DMS79 treated with DMSO at 0.1 percent for 48 hours (cell line): ENCODE measurements around the gene DCAF12.
A peak's percentile ranks its signal among the peaks of the same experiment; 100 is the strongest.
"Not testable (repeated sequence)": the region's sequence is repeated elsewhere in the genome, so short reads cannot be mapped to it uniquely, and the experiment has no call there.

Experiments
- DNase-seq: peaks from one replicate; lab custom pipeline; 2025; lab: John Stamatoyannopoulos, UW

DCAF12 gene

GRCh38 chr9:34126207-34127034, at the start of gene DCAF12:
Gene DCAF12, minus strand, starts transcription at chr9:34126698. Its CDS starts 267 bp downstream, at chr9:34126431.
- DNase-seq, result peak; percentile 93

DNA sequence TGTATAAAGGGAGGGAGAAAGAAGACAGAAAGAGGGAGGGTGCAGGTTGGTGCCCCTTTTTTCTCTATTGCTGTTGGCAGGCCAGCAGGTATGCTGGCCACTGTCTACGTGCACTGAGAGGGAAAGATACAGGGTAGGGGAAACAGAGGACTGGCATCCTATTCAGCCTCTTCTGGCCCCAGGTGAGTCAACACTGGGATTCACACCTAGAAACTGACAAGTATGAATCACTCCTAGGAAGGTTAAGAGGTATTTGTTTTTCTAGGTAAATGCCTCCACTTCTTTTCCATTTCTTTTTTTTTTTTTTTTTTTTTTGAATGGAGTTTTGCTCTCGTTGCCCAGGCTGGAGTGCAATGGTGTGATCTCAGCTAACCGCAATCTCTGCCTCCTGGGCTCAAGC, 49.6 kb upstream of the DCAF12 start:
- DNase-seq, result no peak

DNA sequence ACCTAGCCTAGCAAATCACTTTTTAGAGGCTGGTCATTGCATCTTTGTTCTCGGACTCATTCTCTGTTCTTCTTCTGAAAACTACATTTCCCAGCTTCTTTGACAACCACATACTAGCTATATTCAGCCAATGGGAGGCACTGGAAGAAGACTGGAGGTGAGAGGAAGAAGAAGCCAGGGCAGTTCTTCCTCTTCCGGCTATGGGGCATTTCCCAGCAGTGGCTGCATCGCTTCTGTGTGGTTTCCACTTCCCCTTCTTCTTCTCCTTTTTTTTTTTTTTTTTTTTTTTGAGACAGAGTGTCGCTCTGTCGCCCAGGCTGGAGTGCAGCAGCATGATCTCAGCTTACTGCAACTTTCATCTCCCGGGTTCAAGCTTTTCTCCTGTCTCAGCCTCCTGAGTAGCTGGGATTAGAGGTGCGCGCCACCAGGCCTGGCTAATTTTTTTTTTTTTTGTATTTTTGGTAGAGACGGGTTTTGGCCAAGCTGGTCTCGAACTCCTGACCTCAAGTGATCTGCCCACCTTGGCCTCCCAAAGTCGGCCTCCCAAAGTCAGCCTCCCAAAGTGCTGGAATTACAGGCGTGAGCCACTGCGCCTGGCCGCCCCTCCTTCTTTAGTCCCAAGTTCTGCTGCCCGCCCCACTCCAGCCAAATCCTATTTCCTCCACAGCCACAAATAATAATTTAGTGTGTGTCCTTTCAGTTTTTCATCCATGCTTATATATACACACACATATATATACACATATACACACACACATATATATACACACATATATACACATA, 45.4 kb upstream of the DCAF12 start:
- no peak for DNase-seq

- no peak for DNase-seq
Observed at GRCh38 chr9:34170237-34170991, 43.9 kb upstream of the DCAF12 start.

DNA sequence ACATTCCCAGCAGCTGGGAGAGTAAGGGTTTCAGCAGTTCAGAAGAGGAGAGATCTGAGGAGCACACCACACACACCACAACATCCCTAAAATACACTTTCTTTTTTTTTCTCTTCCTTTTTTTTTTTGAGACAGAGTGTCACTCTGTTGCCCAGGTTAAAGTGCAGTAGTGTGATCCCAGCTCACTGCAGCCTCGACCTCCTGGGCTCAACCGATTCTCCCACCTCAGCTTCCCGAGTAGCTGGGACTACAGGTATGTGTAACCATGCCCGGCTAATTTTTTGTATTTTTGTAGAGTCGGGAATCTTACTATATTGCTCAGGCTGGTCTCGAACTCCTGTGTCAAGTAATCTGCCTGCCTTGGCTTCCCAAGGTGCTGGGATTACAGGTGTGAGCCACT, 42.6 kb upstream of the DCAF12 start:
- no peak for DNase-seq

DNA sequence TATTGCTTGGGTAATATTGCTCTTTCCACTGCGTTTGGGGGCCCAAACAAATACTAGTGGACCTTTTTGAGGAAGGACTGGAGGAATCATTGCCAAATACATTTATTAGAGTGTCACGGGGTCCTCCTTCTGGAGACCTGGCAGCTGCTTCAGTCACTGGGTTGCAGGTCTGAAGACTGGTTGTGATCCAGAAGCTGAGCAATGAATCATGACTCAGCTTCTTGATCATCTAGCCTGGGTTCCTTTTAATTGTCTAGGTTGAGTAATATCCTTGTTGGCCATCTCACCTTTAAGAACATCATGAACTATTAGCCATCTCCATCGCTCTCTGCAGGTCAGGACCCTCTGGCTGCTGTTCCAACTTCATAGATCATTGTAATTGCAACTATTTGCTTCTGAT, 36.9 kb upstream of the DCAF12 start:
- no peak for DNase-seq

- peak; percentile 97 for DNase-seq
Observed at GRCh38 chr9:34158362-34158869, 31.9 kb upstream of the DCAF12 start.

- DNase-seq, result no peak
Observed at GRCh38 chr9:34157898-34158297, 31.4 kb upstream of the DCAF12 start.

DNA sequence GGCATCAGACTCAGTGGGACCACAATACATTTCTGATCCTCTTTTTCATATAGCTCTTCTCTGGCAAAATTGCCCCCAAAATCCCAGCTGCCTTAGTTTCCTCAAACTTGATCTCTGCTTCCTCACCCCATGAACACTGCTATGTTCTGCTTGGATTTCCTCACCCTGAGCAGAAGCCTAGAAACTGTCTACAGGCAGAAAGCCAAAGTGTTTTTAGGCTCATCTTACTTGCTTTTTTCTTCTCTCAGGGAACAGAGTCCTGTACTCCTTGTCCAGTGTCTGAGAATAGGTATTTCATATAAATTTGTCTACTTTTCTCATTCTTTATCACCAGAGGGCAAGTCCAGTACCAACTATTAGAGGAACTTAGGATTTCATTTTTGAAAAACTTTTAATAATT, 30.8 kb upstream of the DCAF12 start:
- no peak for DNase-seq

GRCh38 chr9:34154057-34154456, 27.6 kb upstream of the DCAF12 start:
- peak; percentile 21 for DNase-seq

GRCh38 chr9:34151398-34151797, 24.9 kb upstream of the DCAF12 start:
- DNase-seq, result no peak

- DNase-seq, result no peak
Observed at GRCh38 chr9:34145165-34145564, 18.7 kb upstream of the DCAF12 start.

DNA sequence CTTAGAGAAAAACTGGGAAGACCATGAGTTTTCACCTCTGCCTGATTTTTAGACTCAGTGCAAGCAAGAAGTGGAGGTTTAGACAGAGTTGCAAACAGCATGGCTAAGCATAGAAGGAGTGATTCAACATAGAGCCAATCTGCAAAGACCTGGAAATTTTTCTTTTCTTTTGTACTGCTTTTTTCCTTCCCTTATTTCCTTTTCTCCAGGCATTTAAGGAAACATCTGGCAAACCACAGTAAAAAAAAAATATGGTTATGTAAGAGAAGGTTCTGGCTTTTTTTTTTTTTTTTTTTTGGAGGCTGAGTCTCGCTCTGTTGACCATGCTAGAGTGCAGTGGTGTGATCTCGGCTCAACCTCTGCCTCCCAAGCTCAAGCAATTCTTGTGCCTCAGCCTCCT, 16.6 kb upstream of the DCAF12 start:
- no peak for DNase-seq

DNA sequence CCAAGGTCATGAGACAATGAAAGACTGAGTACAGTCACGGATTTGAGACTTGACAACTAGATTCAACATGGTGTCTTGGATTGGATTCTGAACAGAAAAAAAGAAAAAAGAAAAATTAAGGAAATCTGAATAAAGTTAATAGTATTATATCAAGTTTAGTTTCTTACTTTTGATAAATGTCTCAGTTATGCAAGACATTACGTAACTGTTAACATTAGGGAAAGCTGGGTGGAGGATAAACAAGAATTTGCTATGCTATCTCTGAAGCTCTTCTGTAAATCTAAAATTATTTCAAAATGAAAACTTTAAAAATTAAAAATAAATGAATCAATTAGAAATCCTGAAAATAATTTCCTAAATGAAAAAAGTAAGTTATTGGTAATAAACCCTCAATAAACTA, 14.4 kb upstream of the DCAF12 start:
- DNase-seq, result no peak

GRCh38 chr9:34139477-34140146, 13.1 kb upstream of the DCAF12 start:
- DNase-seq, result peak; percentile 22

GRCh38 chr9:34138644-34139043, 12.1 kb upstream of the DCAF12 start:
- not testable (repeated sequence) for DNase-seq

DNA sequence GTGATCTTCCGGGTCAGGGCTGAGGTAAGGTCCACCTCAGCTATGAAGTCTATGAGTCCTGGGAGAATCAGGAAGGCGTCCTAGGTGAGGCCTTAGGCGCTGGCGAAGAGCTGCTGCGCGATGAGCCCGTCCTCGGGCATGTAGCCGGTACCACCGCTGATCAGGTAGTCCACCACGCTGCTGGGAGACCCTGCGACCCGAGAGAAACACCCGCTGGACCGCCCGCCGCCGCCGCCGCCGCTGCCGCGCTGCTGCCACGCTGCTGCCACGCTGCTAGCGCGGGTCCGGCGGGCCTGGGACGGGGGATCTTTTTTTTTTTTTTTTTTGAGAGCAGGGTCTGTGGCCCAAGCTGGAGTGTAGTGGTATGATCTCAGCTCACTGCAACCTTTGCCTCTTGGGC, 8.0 kb upstream of the DCAF12 start:
- no peak for DNase-seq

DNA sequence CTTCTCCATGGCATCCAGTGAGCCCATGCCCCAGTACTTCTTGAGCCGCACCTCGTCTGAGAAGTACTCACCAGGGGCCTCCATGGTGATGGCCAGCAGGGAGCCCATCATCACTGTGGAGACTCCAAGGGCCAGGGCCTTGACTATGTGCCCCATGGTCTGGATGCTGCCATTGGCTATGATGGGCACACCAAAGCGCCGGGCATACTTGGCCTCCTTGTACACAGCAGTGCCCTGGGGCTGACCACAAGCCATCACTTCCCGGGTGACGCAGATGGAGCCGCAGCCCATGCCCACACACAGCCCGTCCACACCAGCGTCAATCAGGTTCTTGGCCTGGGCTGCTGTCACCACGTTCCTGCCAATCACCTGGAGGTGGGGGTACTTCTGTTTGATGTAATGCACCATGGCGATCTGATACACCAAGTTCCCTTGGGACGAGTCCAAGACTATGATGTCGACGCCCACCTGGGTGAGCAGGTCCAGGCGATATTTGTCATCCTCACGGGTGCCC, 7.0 kb upstream of the DCAF12 start:
- no peak for DNase-seq

DNA sequence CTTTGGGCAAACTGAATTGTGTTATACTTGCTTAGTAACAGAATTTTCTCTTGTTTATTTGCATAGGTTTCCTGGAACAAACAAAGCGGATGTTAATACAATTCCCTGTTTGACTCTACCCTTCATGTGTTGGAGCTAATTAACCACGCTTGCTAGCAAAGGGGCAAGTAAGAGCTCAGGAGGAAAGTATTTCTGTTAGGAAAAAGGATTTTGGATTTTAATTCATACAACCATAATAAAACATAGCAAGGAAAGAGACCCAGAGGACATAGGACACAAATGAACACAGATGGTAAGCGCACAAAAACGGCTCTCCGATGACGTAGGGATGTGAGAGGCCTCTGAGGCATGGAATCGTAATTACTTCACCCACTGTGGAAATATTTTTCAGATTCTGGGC, 5.1 kb upstream of the DCAF12 start:
- DNase-seq, result no peak

GRCh38 chr9:34127035-34127948, 794 bp upstream of the DCAF12 start:
- no peak for DNase-seq
